ENCODE data around the gene COA3.

Gene COA3

GRCh38 chr17:42748908-42749798 is 49.4 kb downstream of the COA3 start:
- DNase-seq, result no peak

GRCh38 chr17:42748202-42748907 is 50.1 kb downstream of the COA3 start:
- DNase-seq, result no peak

Data from activated CD4-positive, alpha-beta T cell treated with anti-CD3 and anti-CD28 coated beads, Interleukin-2, Interleukin-6, amounts not matched to agents 100 ng/mL and 50 ng/mL, durations not matched to agents 16 hours and 8 hours (primary cell).